IMR-90 (cell line): ENCODE data around the gene SUGT1. TPM values are rescaled to one million over a fixed set of nuclear protein-coding genes. Genes with fewer than 3 reads are reported as not detected.
"Not testable (repeated sequence)": the region's sequence is repeated elsewhere in the genome, so short reads cannot be mapped to it uniquely, and the experiment has no call there.

Experiments used
- ATAC-seq: fragments of 200-7000 bp; cut with Tn5 transposase; 2 replicates; pipeline ENCODE4 v1.9.1; 2020; ENCODE audit warnings: low read depth, mild to moderate bottlenecking, moderate library complexity
- BruUV-seq: library from RNA; stranded (reverse); fragments of 400-500 nt; replicated peaks from 2 replicates; lab custom pipeline; 2021; lab: Mats Ljungman, UMichigan
- CTCF ChIA-PET: fragments of 300-600 bp; formaldehyde crosslinking; extraction: SDS; loops from one replicate; lab custom pipeline; 2021; ENCODE audit warnings: antibody characterized with exemption; lab: Yijun Ruan, JAX
- POLR2A ChIA-PET: fragments of 300-600 bp; sonication (Branson Sonifier 250); formaldehyde crosslinking; loops from one replicate; lab custom pipeline; 2022; ENCODE audit warnings: antibody characterized with exemption; ENCODE audit not compliant: unreplicated experiment; lab: Charles Lee
- DNase-seq: peaks from one replicate; pipeline ENCODE4 v3.0.0; 2013
- H2AFZ ChIP-seq: replicated peaks from 2 replicates; pipeline ENCODE3; 2013; ENCODE audit warnings: low read length, mild to moderate bottlenecking; ENCODE audit not compliant: poor library complexity
- H2AK5ac ChIP-seq: 2 replicates; pipeline ENCODE4 v1.6.1; 2013; ENCODE audit warnings: low read depth, low read length, inconsistent platforms
- H2AK9ac ChIP-seq: replicated peaks from 2 replicates; pipeline ENCODE3; 2013; ENCODE audit warnings: mild to moderate bottlenecking, low read depth, low read length, moderate library complexity; ENCODE audit not compliant: poor library complexity
- H2BK120ac ChIP-seq: 2 replicates; pipeline ENCODE4 v1.6.1; 2013; ENCODE audit warnings: low read depth, low read length, inconsistent platforms
- H2BK15ac ChIP-seq: 3 replicates; pipeline ENCODE4 v1.6.1; 2013; ENCODE audit warnings: low read depth, low read length, inconsistent platforms
- H2BK20ac ChIP-seq: 2 replicates; pipeline ENCODE4 v1.6.1; 2013; ENCODE audit warnings: low read depth, mild to moderate bottlenecking, inconsistent platforms, low read length, moderate library complexity
- H2BK5ac ChIP-seq: 2 replicates; pipeline ENCODE4 v1.6.1; 2013; ENCODE audit warnings: mild to moderate bottlenecking, low read depth, low read length, inconsistent platforms; ENCODE audit not compliant: poor library complexity, severe bottlenecking
- H3K14ac ChIP-seq: replicated peaks from 2 replicates; pipeline ENCODE4 v1.6.1; 2013; ENCODE audit warnings: low read depth, low read length, inconsistent platforms
- H3K18ac ChIP-seq: 2 replicates; pipeline ENCODE4 v1.6.1; 2013; ENCODE audit warnings: low read depth, low read length, control low read depth
- H3K23ac ChIP-seq: 2 replicates; pipeline ENCODE4 v1.6.1; 2013; ENCODE audit warnings: low read depth, low read length, inconsistent platforms
- H3K27ac ChIP-seq: 2 replicates; pipeline ENCODE4 v1.5.1; 2013; ENCODE audit warnings: mild to moderate bottlenecking, control low read depth, low read length; ENCODE audit not compliant: insufficient read depth
- H3K27me3 ChIP-seq: 2 replicates; pipeline ENCODE4 v1.6.1; 2013; ENCODE audit warnings: low read length; ENCODE audit not compliant: control insufficient read depth, insufficient read depth
- H3K36me3 ChIP-seq: 2 replicates; pipeline ENCODE4 v1.6.1; 2013; ENCODE audit warnings: low read length, mixed read lengths; ENCODE audit not compliant: control insufficient read depth, insufficient read depth
- H3K4ac ChIP-seq: 2 replicates; pipeline ENCODE4 v1.6.1; 2013; ENCODE audit warnings: low read depth, low read length, inconsistent platforms
- H3K4me1 ChIP-seq: 2 replicates; pipeline ENCODE4 v1.6.1; 2013; ENCODE audit warnings: low read length, mixed read lengths; ENCODE audit not compliant: control insufficient read depth, insufficient read depth
- H3K4me2 ChIP-seq: 2 replicates; pipeline ENCODE4 v1.6.1; 2013; ENCODE audit warnings: low read depth, mild to moderate bottlenecking, control low read depth, low read length, moderate library complexity
- H3K4me3 ChIP-seq: 2 replicates; pipeline ENCODE4 v1.5.1; 2013; ENCODE audit warnings: low read depth, mild to moderate bottlenecking, control low read depth, low read length, moderate library complexity; ENCODE audit not compliant: insufficient read depth
- H3K56ac ChIP-seq: 2 replicates; pipeline ENCODE4 v1.6.1; 2013; ENCODE audit warnings: low read length, inconsistent platforms; ENCODE audit not compliant: insufficient read depth; ENCODE audit errors: extremely low read depth
- H3K79me1 ChIP-seq, 2 experiments: 2 replicates each; pipeline ENCODE4 v1.6.1; 2013; ENCODE audit warnings: low read length in 2 of 2, inconsistent platforms in 1 of 2, low read depth in 1 of 2
- H3K9ac ChIP-seq: 2 replicates; pipeline ENCODE4 v1.6.1; 2013; ENCODE audit warnings: low read depth, low read length, control low read depth
- H3K9me1 ChIP-seq: 2 replicates; pipeline ENCODE4 v1.6.1; 2013; ENCODE audit warnings: low read length, inconsistent platforms; ENCODE audit not compliant: insufficient read depth
- H3K9me3 ChIP-seq: 2 replicates; pipeline ENCODE4 v1.6.1; 2013; ENCODE audit warnings: low read length; ENCODE audit not compliant: control insufficient read depth, insufficient read depth
- H4K20me1 ChIP-seq: 2 replicates; pipeline ENCODE4 v1.6.1; 2013; ENCODE audit warnings: low read length, inconsistent platforms; ENCODE audit not compliant: insufficient read depth
- H4K5ac ChIP-seq: 2 replicates; pipeline ENCODE4 v1.6.1; 2013; ENCODE audit warnings: mild to moderate bottlenecking, low read depth, low read length, control low read depth
- H4K8ac ChIP-seq, 2 experiments: 2 replicates each; pipeline ENCODE4 v1.6.1; 2013; ENCODE audit warnings: low read depth in 2 of 2, low read length in 2 of 2, control low read depth in 1 of 2, inconsistent platforms in 1 of 2
- H4K91ac ChIP-seq: 2 replicates; pipeline ENCODE4 v1.6.1; 2013; ENCODE audit warnings: low read depth, low read length, inconsistent platforms; ENCODE audit not compliant: insufficient read depth
- MAZ ChIP-seq: IDR thresholded peaks from 2 replicates; pipeline ENCODE4 v1.6.1; 2012; ENCODE audit warnings: low read depth, mild to moderate bottlenecking, low read length, improper control_type of control experiment, moderate library complexity, borderline replicate concordance
- SMC3 ChIP-seq: fragments of 150-350 bp; IDR thresholded peaks from 2 replicates; pipeline ENCODE4 v1.6.1; 2016; ENCODE audit warnings: low read depth, mild to moderate bottlenecking, antibody characterized with exemption, low read length, moderate library complexity
- WGBS, 2 experiments: methylation state at CpG; one replicate each; pipeline versions ENCODE4 v1.1.5 to v1.1.7; 2013; ENCODE audit warnings: missing lambda C conversion rate in 2 of 2; ENCODE audit not compliant: insufficient read length in 1 of 2; ENCODE audit errors: extremely low coverage in 2 of 2; 5-methylcytosine and 5-hydroxymethylcytosine counted together
- dilution Hi-C: fragments of 300-500 bp; cut with HindIII; formaldehyde crosslinking; loops from one replicate; pipeline ENCODE4 v1.14.3; 2018; ENCODE audit warnings: low sequenced_read_pairs; ENCODE audit not compliant: unreplicated experiment
- in situ Hi-C: fragments of 300-500 bp; cut with MboI; formaldehyde crosslinking; loops from 3 replicates; pipeline ENCODE4 v1.14.3; 2019; ENCODE audit warnings: low sequenced_read_pairs, inconsistent platforms, mixed read lengths
- intact Hi-C: fragments of 100-400 bp; cut with micrococcal nuclease; formaldehyde crosslinking; loops from 2 replicates; pipeline ENCODE4 v1.10.0; 2022
- polyA plus RNA-seq, 3 experiments: library from polyadenylated mRNA; depleted of rRNA; stranded (reverse); fragments of >200 nt; gene quantifications; 2 replicates each; pipeline ENCODE4 v1.2.3, GENCODE V29; 2012; ENCODE audit warnings: low replicate concordance in 1 of 3
- total RNA-seq: library from RNA; depleted of rRNA; stranded (reverse); fragments of >200 nt; gene quantifications from 2 replicates; pipeline ENCODE4 v1.2.3, GENCODE V29; 2012

The SUGT1 gene
- total and polyA plus RNA-seq, 2 of the 4 experiments (the other 2 are of a cell fraction) = 21.5 to 24.6 TPM

DNA sequence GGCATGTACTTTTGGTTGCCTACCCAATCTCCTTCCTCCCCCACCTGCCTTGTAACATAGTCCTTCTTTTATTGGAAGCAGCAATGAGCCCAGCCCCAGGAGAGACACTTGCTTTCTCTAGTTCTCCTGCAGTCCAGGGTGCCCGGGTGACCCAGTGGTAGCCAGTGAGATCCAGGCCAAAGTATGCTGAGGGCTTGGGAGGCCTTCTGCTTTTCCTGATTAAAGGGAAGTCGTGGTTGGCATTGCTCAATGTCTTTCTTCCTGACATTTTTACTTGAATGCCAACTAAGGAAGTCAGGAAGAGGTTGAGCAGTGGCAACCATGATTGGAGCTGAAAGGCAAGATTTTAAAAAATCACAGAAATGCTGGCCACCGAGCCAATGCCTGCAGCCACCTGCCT is 61.3 kb downstream of the SUGT1 start:
- Histone ChIP-seq H2AK5ac (no peak overlapping the region), H3K9me1 (no peaks in the 10 kb centered on the region), H3K4me1 (no peaks in the 10 kb centered on the region), H2BK15ac (no peak overlapping the region), H3K14ac (no peak overlapping the region), H4K91ac (no peak overlapping the region), H3K27me3 (no peaks in the 10 kb centered on the region; the same call in 1 of the 2 replicates), H4K5ac (no peak overlapping the region), H2AFZ (no peak overlapping the region), H2AK9ac (no peak overlapping the region), H2BK120ac (no peak overlapping the region), H3K9ac (no peak overlapping the region), H3K4me3 (no peak overlapping the region), H3K4ac (no peak overlapping the region), H3K4me2 (no peak overlapping the region), H4K8ac (no peak overlapping the region), H2BK20ac (no peak overlapping the region), H3K23ac (no peak overlapping the region), H3K36me3 (no peaks in the 10 kb centered on the region), H4K20me1 (no peaks in the 10 kb centered on the region), H3K56ac (no peak overlapping the region), H3K79me1 (no peaks in the 10 kb centered on the region), H3K9me3 (no peaks in the 10 kb centered on the region), H3K27ac (no peak overlapping the region), H3K18ac (no peak overlapping the region), H2BK5ac (no peak overlapping the region)
- CTCF ChIA-PET = no interaction called here
- DNase-seq = no peak
- intact Hi-C loops (no loop called here), dilution Hi-C loops (no loop called here), in situ Hi-C loops (no loop called here)
- ATAC-seq = no peak
- POLR2A ChIA-PET = no interaction called here
- 60% methylated on average over 1 of the region's 3 CpGs; no CpG with 5 or more reads in 1 of the 2 experiments for WGBS, 2 experiments
- no TSS peak for BruUV-seq
- no peak for TF ChIP-seq SMC3
- TF ChIP-seq MAZ = no peak

DNA sequence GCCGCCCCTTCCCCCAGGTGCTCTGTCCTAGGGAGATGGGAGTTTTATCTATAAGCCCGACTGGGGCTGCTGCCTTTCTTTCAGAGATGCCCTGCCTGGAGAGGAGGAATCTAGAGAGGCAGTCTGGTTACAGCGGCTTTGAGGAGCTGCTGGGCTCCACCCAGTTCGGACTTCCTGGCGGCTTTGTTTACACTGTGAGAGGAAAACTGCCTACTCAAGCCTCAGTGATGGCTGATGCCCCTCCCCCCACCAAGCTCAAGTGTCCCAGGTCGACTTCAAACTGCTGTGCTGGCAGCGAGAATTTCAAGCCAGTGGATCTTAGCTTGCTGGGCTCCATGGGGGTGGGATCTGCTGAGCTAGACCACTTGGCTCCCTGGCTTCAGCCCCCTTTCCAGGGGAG is 68.3 kb downstream of the SUGT1 start:
- BruUV-seq, intact Hi-C loops, H3K18ac ChIP-seq, POLR2A ChIA-PET, H4K8ac ChIP-seq, H2BK15ac ChIP-seq, in situ Hi-C loops, H2BK120ac ChIP-seq, H3K27ac ChIP-seq, H2AK5ac ChIP-seq, dilution Hi-C loops, H2BK20ac ChIP-seq, ATAC-seq, H3K23ac ChIP-seq, H2BK5ac ChIP-seq, CTCF ChIA-PET, H3K14ac ChIP-seq, DNase-seq, H2AK9ac ChIP-seq, H3K4me2 ChIP-seq, H3K9me1 ChIP-seq, H3K9ac ChIP-seq, H4K20me1 ChIP-seq, H3K79me1 ChIP-seq, H3K4me3 ChIP-seq, H4K91ac ChIP-seq, H3K4ac ChIP-seq, H3K9me3 ChIP-seq, H4K5ac ChIP-seq, H3K27me3 ChIP-seq, H3K36me3 ChIP-seq, H2AFZ ChIP-seq, H3K4me1 ChIP-seq, H3K56ac ChIP-seq: not testable (repeated sequence)
- no CpG with 5 or more reads among the region's 7 CpGs for WGBS, 2 experiments
